ENCODE data around the gene CPB1.
"Not testable (repeated sequence)": the region's sequence is repeated elsewhere in the genome, so short reads cannot be mapped to it uniquely, and the experiment has no call there.

Gene CPB1

GRCh38 chr3:148827585-148827984 lies at the start of gene CPB1:
TSS of gene CPB1 (plus strand) at chr3:148827811. CDS start at chr3:148827824, 13 bp downstream.
- DNase-seq (ENCODE audit: extremely low read depth, low read depth) = no peak
- TF ChIP-seq CTCF (IDR thresholded peaks at IDR 0.05; ENCODE audit: low read depth, low read length) = no peak

- TF ChIP-seq CTCF (IDR thresholded peaks at IDR 0.05; ENCODE audit: low read depth, low read length) = no peak
- DNase-seq (ENCODE audit: extremely low read depth, low read depth) = no peak
These were observed 48.7 kb upstream of the CPB1 start for GRCh38 chr3:148778926-148779325.

GRCh38 chr3:148785026-148785425 lies 42.6 kb upstream of the CPB1 start:
- not testable (repeated sequence) for DNase-seq (ENCODE audit: extremely low read depth, low read depth)

- DNase-seq (ENCODE audit: extremely low read depth, low read depth) = not testable (repeated sequence)
These were observed 41.5 kb upstream of the CPB1 start for GRCh38 chr3:148786159-148786558.

GRCh38 chr3:148789146-148789545 lies 38.5 kb upstream of the CPB1 start:
- TF ChIP-seq CTCF (IDR thresholded peaks at IDR 0.05; ENCODE audit: low read depth, low read length) = no peak
- DNase-seq (ENCODE audit: extremely low read depth, low read depth) = no peak

- TF ChIP-seq CTCF (IDR thresholded peaks at IDR 0.05; ENCODE audit: low read depth, low read length) = no peak
- DNase-seq (ENCODE audit: extremely low read depth, low read depth) = no peak
These were observed 37.7 kb upstream of the CPB1 start for GRCh38 chr3:148789906-148790305.

- TF ChIP-seq CTCF (IDR thresholded peaks at IDR 0.05; ENCODE audit: low read depth, low read length) = no peak
- DNase-seq (ENCODE audit: extremely low read depth, low read depth) = no peak
These were observed 37.2 kb upstream of the CPB1 start for GRCh38 chr3:148790370-148790769.

- no peak for DNase-seq (ENCODE audit: extremely low read depth, low read depth)
- TF ChIP-seq CTCF (IDR thresholded peaks at IDR 0.05; ENCODE audit: low read depth, low read length) = no peak
These were observed 36.5 kb upstream of the CPB1 start for GRCh38 chr3:148790851-148791735.
